OCI-M2 (cell line): Measurements from ENCODE around the gene PPP6C.
A peak's percentile ranks its signal among the peaks of the same experiment; 100 is the strongest.
"Not testable (repeated sequence)": the region's sequence is repeated elsewhere in the genome, so short reads cannot be mapped to it uniquely, and the experiment has no call there.

Source experiments
- DNase-seq: peaks from one replicate; lab custom pipeline; 2025; ENCODE audit not compliant: unreplicated experiment; lab: John Stamatoyannopoulos, UW

The PPP6C gene

GRCh38 chr9:125189361-125190289 is at the start of gene PPP6C:
PPP6C (minus strand) TSS chr9:125189803; CDS start chr9:125189718, 85 bp downstream.
- DNase-seq, result peak; percentile 29

GRCh38 chr9:125238915-125239446 is 49.4 kb upstream of the PPP6C start:
- DNase-seq, result no peak

- no peak for DNase-seq
These were observed 48.7 kb upstream of the PPP6C start for GRCh38 chr9:125238127-125238914.

- DNase-seq, result not testable (repeated sequence)
These were observed 47.0 kb upstream of the PPP6C start for GRCh38 chr9:125236520-125237159.

- DNase-seq, result no peak
These were observed 46.4 kb upstream of the PPP6C start for GRCh38 chr9:125235804-125236519.

GRCh38 chr9:125234099-125234498 is 44.5 kb upstream of the PPP6C start:
- DNase-seq, result not testable (repeated sequence)

- no peak for DNase-seq
These were observed 44.1 kb upstream of the PPP6C start for GRCh38 chr9:125233678-125234077.

GRCh38 chr9:125227761-125228160 is 38.2 kb upstream of the PPP6C start:
- DNase-seq, result no peak

GRCh38 chr9:125224858-125225257 is 35.3 kb upstream of the PPP6C start:
- not testable (repeated sequence) for DNase-seq

- no peak for DNase-seq
These were observed 29.0 kb upstream of the PPP6C start for GRCh38 chr9:125218621-125219020.

- DNase-seq, result no peak
These were observed 24.6 kb upstream of the PPP6C start for GRCh38 chr9:125214186-125214585.

GRCh38 chr9:125204477-125204876 is 14.9 kb upstream of the PPP6C start:
- DNase-seq, result no peak

GRCh38 chr9:125202846-125203618 is 13.4 kb upstream of the PPP6C start:
- DNase-seq, result no peak

GRCh38 chr9:125200216-125201047 is 10.8 kb upstream of the PPP6C start, which contains the start of gene RABEPK:
RABEPK (plus strand) TSS chr9:125200542; CDS start chr9:125203014, 2,472 bp downstream.
- DNase-seq, result peak; percentile 88

- not testable (repeated sequence) for DNase-seq
These were observed 6.0 kb upstream of the PPP6C start for GRCh38 chr9:125195591-125195990.

GRCh38 chr9:125194466-125194865 is 4.9 kb upstream of the PPP6C start:
- not testable (repeated sequence) for DNase-seq

GRCh38 chr9:125190361-125190801 is 778 bp upstream of the PPP6C start:
- DNase-seq, result no peak

GRCh38 chr9:125189011-125189360 is 617 bp downstream of the PPP6C start:
- DNase-seq, result no peak

GRCh38 chr9:125183561-125183960 is 6.0 kb downstream of the PPP6C start:
- no peak for DNase-seq
